Measurements from ENCODE around the gene NCBP3. TPM values are rescaled to one million over a fixed set of nuclear protein-coding genes. Genes with fewer than 3 reads are reported as not detected.

The NCBP3 gene
- total RNA-seq, 1 experiment from 2014 or later, result 32.8 TPM

GRCh38 chr17:3867606-3868005 is 21.6 kb upstream of the NCBP3 start:
- no peak overlapping the region for H3K27ac Mint-ChIP-seq (ENCODE audit: unreplicated experiment)
- CTCF ChIA-PET, result no interaction called here
- no peaks in the 10 kb centered on the region for H3K36me3 Mint-ChIP-seq (ENCODE audit: insufficient read depth, unreplicated experiment)
- no peak for TF ChIP-seq CTCF (IDR thresholded peaks at IDR 0.05; ENCODE audit: insufficient read depth in 1 of 2, low read depth in 1 of 2, low read length in 1 of 2, severe bottlenecking in 1 of 2, unreplicated experiment in 1 of 2)
- H3K4me1 Mint-ChIP-seq (ENCODE audit: low read depth, unreplicated experiment), result no peaks in the 10 kb centered on the region
- no peaks in the 10 kb centered on the region for H3K36me3 ChIP-seq (ENCODE audit: control insufficient read depth, insufficient read depth, low read length)
- no peaks in the 10 kb centered on the region for H3K27me3 ChIP-seq (replicated peaks; ENCODE audit: control insufficient read depth, insufficient read depth, low read length)
- no peaks in the 10 kb centered on the region for H3K4me1 ChIP-seq
- no peaks in the 10 kb centered on the region for H3K9me3 Mint-ChIP-seq (ENCODE audit: unreplicated experiment)
- no peak overlapping the region for H3K4me3 Mint-ChIP-seq (ENCODE audit: unreplicated experiment)
- H3K9me3 ChIP-seq, result no peaks in the 10 kb centered on the region
- no peak overlapping the region for H3K4me3 ChIP-seq (ENCODE audit: low read depth, low read length)
- intact Hi-C loops (cut with micrococcal nuclease; ENCODE audit: unreplicated experiment), result no loop called here
- DNase-seq, result no peak
- no peaks in the 10 kb centered on the region for H3K27me3 Mint-ChIP-seq (ENCODE audit: insufficient read depth, unreplicated experiment)
- no TSS peak for BruUV-seq (replicated peaks)
- POLR2A ChIA-PET, result no interaction called here

- DNase-seq, result no peak
- H3K4me1 ChIP-seq, result no peaks in the 10 kb centered on the region
- no peaks in the 10 kb centered on the region for H3K27me3 ChIP-seq (replicated peaks; ENCODE audit: control insufficient read depth, insufficient read depth, low read length)
- H3K9me3 ChIP-seq, result no peaks in the 10 kb centered on the region
- Mint-ChIP-seq H3K27ac (ENCODE audit: unreplicated experiment) (no peak overlapping the region), H3K4me3 (ENCODE audit: unreplicated experiment) (no peak overlapping the region), H3K4me1 (ENCODE audit: low read depth, unreplicated experiment) (no peaks in the 10 kb centered on the region), H3K27me3 (ENCODE audit: insufficient read depth, unreplicated experiment) (no peaks in the 10 kb centered on the region), H3K36me3 (ENCODE audit: insufficient read depth, unreplicated experiment) (no peaks in the 10 kb centered on the region), H3K9me3 (ENCODE audit: unreplicated experiment) (no peaks in the 10 kb centered on the region)
- H3K4me3 ChIP-seq (ENCODE audit: low read depth, low read length), result no peak overlapping the region
- ChIA-PET CTCF (interaction anchor here (0.7 kb wide), 1 partner anchor 23 kb away, joined by 4 read pairs; no protein-coding TSS in a partner anchor), POLR2A (no interaction called here)
- TF ChIP-seq CTCF (IDR thresholded peaks at IDR 0.05; ENCODE audit: insufficient read depth in 1 of 2, low read depth in 1 of 2, low read length in 1 of 2, severe bottlenecking in 1 of 2, unreplicated experiment in 1 of 2), result no peak
- intact Hi-C loops (cut with micrococcal nuclease; ENCODE audit: unreplicated experiment), result no loop called here
- no peaks in the 10 kb centered on the region for H3K36me3 ChIP-seq (ENCODE audit: control insufficient read depth, insufficient read depth, low read length)
- no TSS peak for BruUV-seq (replicated peaks)
Observed at GRCh38 chr17:3867106-3867505, 21.1 kb upstream of the NCBP3 start.

- Histone ChIP-seq H3K36me3 (ENCODE audit: control insufficient read depth, insufficient read depth, low read length) (no peaks in the 10 kb centered on the region), H3K9me3 (no peaks in the 10 kb centered on the region), H3K4me3 (ENCODE audit: low read depth, low read length) (no peak overlapping the region), H3K27me3 (replicated peaks; ENCODE audit: control insufficient read depth, insufficient read depth, low read length) (no peaks in the 10 kb centered on the region), H3K4me1 (no peaks in the 10 kb centered on the region)
- no peak for TF ChIP-seq CTCF (IDR thresholded peaks at IDR 0.05; ENCODE audit: insufficient read depth in 1 of 2, low read depth in 1 of 2, low read length in 1 of 2, severe bottlenecking in 1 of 2, unreplicated experiment in 1 of 2)
- ChIA-PET POLR2A (no interaction called here), CTCF (interaction anchor here (0.7 kb wide), 2 partner anchors 9 to 23 kb away, joined by 4 read pairs; no protein-coding TSS in a partner anchor)
- no peak overlapping the region for H3K27ac Mint-ChIP-seq (ENCODE audit: unreplicated experiment)
- BruUV-seq (replicated peaks), result no TSS peak
- H3K4me3 Mint-ChIP-seq (ENCODE audit: unreplicated experiment), result no peak overlapping the region
- no peaks in the 10 kb centered on the region for H3K9me3 Mint-ChIP-seq (ENCODE audit: unreplicated experiment)
- no peaks in the 10 kb centered on the region for H3K27me3 Mint-ChIP-seq (ENCODE audit: insufficient read depth, unreplicated experiment)
- DNase-seq, result no peak
- no peaks in the 10 kb centered on the region for H3K36me3 Mint-ChIP-seq (ENCODE audit: insufficient read depth, unreplicated experiment)
- intact Hi-C loops (cut with micrococcal nuclease; ENCODE audit: unreplicated experiment), result no loop called here
- no peaks in the 10 kb centered on the region for H3K4me1 Mint-ChIP-seq (ENCODE audit: low read depth, unreplicated experiment)
Observed at GRCh38 chr17:3866276-3866675, 20.2 kb upstream of the NCBP3 start.

Measured in Caco-2 (cell line).